ENCODE measurements around the gene PIP5K1C. TPM values are rescaled to one million over a fixed set of nuclear protein-coding genes. Genes with fewer than 3 reads are reported as not detected.

Gene PIP5K1C
- total and polyA plus RNA-seq, 9 of the 15 experiments (the other 6 are each of a cell fraction or from before 2014, with no cell fraction given), result 0.38 to 22.1 (median 4.1) TPM

DNA sequence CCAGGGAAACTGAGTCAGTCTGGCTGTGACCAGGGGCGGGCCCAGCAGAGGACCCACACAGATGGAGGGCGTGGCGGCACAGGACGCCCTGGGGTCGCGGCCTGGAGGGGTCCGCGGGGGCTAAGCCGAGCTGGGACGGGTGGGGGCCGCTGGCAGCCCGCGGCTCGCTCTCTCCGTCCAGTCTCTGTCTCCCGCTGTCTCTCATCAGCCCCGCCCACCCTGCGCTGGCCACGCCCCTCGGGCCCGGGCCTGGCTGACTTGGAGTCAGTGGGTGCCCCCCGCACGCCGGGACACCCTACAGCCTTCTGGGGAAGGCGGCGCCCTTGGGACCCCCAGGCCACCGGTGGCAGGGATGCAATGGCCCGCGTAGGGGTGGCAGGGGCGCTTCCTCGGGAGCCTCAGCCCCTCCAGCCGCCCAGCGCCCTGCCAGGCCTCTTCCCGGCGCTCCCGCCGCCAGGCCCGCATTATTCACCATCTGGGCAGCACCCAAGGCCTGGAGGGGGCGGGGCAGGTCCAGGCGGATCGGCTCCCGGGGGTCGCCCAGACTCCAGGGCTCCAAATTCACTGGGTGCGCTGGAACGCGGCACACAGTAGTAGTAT, 93.5 kb downstream of the PIP5K1C start, which contains the start of gene TBXA2R (continued):
- TF ChIP-seq, protein P1, sequence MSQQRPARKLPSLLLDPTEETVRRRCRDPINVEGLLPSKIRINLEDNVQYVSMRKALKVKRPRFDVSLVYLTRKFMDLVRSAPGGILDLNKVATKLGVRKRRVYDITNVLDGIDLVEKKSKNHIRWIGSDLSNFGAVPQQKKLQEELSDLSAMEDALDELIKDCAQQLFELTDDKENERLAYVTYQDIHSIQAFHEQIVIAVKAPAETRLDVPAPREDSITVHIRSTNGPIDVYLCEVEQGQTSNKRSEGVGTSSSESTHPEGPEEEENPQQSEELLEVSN (IDR thresholded peaks at IDR 0.05; ENCODE audit: borderline replicate concordance in 1 of 2, extremely low read depth in 1 of 2, insufficient read depth in 1 of 2, insufficient read length in 1 of 2, low read depth in 1 of 2, low read length in 1 of 2, poor library complexity in 1 of 2, severe bottlenecking in 1 of 2), result peak in 1 of 2 experiments; percentile 4
- TF ChIP-seq ZFX (CRISPR knock-in tag; IDR thresholded peaks at IDR 0.05) (peak; percentile 83), ZSCAN29 (IDR thresholded peaks at IDR 0.05) (peak; percentile 33; the same call in 1 of the 2 replicates), POLR2G (IDR thresholded peaks at IDR 0.05; ENCODE audit: low read depth, low read length) (peak; percentile 68), PHF21A (IDR thresholded peaks at IDR 0.05; ENCODE audit: borderline replicate concordance, low read depth) (no peak), SAFB (IDR thresholded peaks at IDR 0.05; ENCODE audit: borderline replicate concordance, low read depth, low read length) (no peak), HMGN3 (IDR thresholded peaks at IDR 0.05; ENCODE audit: borderline replicate concordance, extremely low read depth, insufficient read length, low read depth, low read length) (peak; percentile 37), COPS2 (conservative IDR thresholded peaks at IDR 0.05) (no peak), MEIS2 (IDR thresholded peaks at IDR 0.05; ENCODE audit: partially characterized antibody) (peak; percentile 49), SUPT5H (IDR thresholded peaks at IDR 0.05) (peak; percentile 29; the same call in 1 of the 2 replicates), TAF1 (IDR thresholded peaks at IDR 0.05; ENCODE audit: control insufficient read depth, extremely low read depth, insufficient read depth, low read length, severe bottlenecking) (peak; percentile 41), RBFOX2 (IDR thresholded peaks at IDR 0.05; ENCODE audit: low read depth, low read length) (peak; percentile 63), NFIC (IDR thresholded peaks at IDR 0.05) (peak; percentile 8; the same call in 1 of the 2 replicates), NCOA6 (IDR thresholded peaks at IDR 0.05) (no peak)
- TF ChIP-seq, protein P2, sequence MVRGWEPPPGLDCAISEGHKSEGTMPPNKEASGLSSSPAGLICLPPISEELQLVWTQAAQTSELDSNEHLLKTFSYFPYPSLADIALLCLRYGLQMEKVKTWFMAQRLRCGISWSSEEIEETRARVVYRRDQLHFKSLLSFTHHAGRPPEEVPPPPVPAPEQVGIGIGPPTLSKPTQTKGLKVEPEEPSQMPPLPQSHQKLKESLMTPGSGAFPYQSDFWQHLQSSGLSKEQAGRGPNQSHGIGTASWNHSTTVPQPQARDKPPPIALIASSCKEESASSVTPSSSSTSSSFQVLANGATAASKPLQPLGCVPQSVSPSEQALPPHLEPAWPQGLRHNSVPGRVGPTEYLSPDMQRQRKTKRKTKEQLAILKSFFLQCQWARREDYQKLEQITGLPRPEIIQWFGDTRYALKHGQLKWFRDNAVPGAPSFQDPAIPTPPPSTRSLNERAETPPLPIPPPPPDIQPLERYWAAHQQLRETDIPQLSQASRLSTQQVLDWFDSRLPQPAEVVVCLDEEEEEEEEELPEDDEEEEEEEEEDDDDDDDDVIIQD (CRISPR knock-in tag; IDR thresholded peaks at IDR 0.05), result 0 out of 2 replicates have a peak, but pooled peaks have one; percentile 26
